ENCODE data around the gene RTF2.
"Not testable (repeated sequence)": the region's sequence is repeated elsewhere in the genome, so short reads cannot be mapped to it uniquely, and the experiment has no call there.

The RTF2 gene

DNA sequence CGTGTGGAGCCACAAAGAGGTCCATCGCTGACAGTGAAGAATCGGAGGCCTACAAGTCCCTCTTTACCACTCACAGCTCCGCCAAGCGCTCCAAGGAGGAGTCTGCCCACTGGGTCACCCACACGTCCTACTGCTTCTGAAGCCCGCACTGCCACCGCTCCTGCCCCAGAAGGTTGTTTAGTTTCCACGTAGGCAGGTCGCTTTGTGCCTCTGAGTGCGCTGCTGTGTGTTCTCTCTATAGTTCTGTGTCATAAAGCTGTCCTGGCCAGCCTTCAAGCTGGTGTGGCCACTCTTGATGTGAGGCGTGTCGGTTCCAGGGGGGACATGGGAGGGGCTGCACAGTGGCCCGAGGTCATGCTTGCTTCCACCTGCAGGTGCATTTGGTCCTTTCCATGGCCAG lies 49.7 kb downstream of the RTF2 start:
- peaks cover 62% of the 10 kb centered on the region for H3K36me3 ChIP-seq (ENCODE audit: low read depth)
- TF ChIP-seq, protein P1, sequence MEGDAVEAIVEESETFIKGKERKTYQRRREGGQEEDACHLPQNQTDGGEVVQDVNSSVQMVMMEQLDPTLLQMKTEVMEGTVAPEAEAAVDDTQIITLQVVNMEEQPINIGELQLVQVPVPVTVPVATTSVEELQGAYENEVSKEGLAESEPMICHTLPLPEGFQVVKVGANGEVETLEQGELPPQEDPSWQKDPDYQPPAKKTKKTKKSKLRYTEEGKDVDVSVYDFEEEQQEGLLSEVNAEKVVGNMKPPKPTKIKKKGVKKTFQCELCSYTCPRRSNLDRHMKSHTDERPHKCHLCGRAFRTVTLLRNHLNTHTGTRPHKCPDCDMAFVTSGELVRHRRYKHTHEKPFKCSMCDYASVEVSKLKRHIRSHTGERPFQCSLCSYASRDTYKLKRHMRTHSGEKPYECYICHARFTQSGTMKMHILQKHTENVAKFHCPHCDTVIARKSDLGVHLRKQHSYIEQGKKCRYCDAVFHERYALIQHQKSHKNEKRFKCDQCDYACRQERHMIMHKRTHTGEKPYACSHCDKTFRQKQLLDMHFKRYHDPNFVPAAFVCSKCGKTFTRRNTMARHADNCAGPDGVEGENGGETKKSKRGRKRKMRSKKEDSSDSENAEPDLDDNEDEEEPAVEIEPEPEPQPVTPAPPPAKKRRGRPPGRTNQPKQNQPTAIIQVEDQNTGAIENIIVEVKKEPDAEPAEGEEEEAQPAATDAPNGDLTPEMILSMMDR (IDR thresholded peaks at IDR 0.05; ENCODE audit: poor library complexity, severe bottlenecking), result no peak

DNA sequence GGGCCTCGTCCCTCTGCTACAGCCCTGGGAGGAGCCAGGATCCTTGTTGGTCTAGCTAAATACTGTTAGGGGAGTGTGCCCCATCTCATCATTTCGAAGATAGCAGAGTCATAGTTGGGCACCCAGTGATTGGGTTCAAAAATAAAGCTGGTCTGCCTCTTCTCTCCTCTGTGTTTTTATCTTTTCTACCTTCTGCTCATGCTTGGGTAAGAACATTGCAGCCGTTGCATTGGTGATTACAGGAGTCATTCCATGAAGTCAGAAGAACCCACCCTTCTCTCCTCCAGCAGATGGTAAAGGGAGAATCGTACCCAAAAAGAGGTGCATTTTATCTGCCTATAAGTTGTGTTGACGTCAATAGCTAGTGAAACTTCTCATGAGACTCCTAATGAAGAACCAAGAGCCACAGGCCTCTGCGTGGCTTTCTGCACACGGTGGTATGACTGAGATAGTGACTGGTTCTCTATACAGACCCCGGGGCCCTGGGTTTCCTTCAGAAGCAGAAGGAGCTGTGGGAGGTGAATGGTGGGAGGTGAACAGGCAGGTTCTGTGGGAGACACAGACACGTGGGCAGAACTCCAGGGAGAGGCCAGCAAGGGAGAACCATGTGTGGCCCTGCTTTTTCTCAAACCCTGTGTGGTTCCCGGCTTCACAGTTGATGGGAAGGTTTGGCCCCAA lies 50.4 kb downstream of the RTF2 start:
- no peak for ATAC-seq (ENCODE audit: low read depth)
- H3K4me3 ChIP-seq (ENCODE audit: severe bottlenecking), result no peak overlapping the region
- peaks cover 55% of the 10 kb centered on the region for H3K36me3 ChIP-seq (ENCODE audit: low read depth)
- TF ChIP-seq, protein P1 (IDR thresholded peaks at IDR 0.05; ENCODE audit: poor library complexity, severe bottlenecking), result no peak
- H3K9me3 ChIP-seq (ENCODE audit: severe bottlenecking), result peaks cover 7% of the 10 kb centered on the region
- no peaks in the 10 kb centered on the region for H3K4me1 ChIP-seq (ENCODE audit: insufficient read depth, poor library complexity, severe bottlenecking)
- H3K27ac ChIP-seq (ENCODE audit: poor library complexity, severe bottlenecking), result no peak overlapping the region
- H3K27me3 ChIP-seq (ENCODE audit: insufficient read depth, poor library complexity, severe bottlenecking), result no peaks in the 10 kb centered on the region
- DNase-seq (ENCODE audit: low spot score), result peak; percentile 70

More for the DNA sequence above, 49.7 kb downstream of the RTF2 start:
- DNase-seq (ENCODE audit: low spot score) (peak; percentile 81), ATAC-seq (ENCODE audit: low read depth) (no peak)
- H3K4me1 ChIP-seq (ENCODE audit: insufficient read depth, poor library complexity, severe bottlenecking), result no peaks in the 10 kb centered on the region
- no peak overlapping the region for H3K27ac ChIP-seq (ENCODE audit: poor library complexity, severe bottlenecking)
- H3K4me3 ChIP-seq (ENCODE audit: severe bottlenecking), result no peak overlapping the region
- H3K27me3 ChIP-seq (ENCODE audit: insufficient read depth, poor library complexity, severe bottlenecking), result no peaks in the 10 kb centered on the region
- peaks cover 7% of the 10 kb centered on the region for H3K9me3 ChIP-seq (ENCODE audit: severe bottlenecking)

DNA sequence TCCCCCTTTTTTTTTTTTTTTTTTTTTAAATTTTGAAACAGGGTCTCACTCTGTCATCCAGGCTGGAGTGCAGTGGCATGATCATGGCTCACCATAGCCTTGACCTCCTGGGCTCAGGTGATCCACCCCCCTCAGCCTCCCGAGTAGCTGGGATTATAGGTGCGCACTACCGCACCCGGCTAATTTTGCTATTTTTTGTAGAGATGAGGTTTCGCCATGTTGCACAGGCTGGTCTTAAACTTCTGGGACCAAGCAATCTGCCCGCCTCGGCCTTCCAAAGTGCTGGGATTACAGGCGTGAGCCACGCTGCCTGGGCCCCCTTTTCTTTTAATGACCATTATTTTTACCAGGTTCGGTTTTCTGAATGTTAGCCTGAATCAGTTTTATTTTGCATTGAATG lies 51.1 kb downstream of the RTF2 start:
- Histone ChIP-seq H3K27me3 (ENCODE audit: insufficient read depth, poor library complexity, severe bottlenecking) (no peaks in the 10 kb centered on the region), H3K9me3 (ENCODE audit: severe bottlenecking) (peaks cover 7% of the 10 kb centered on the region), H3K27ac (ENCODE audit: poor library complexity, severe bottlenecking) (no peak overlapping the region), H3K36me3 (ENCODE audit: low read depth) (peaks cover 48% of the 10 kb centered on the region), H3K4me3 (ENCODE audit: severe bottlenecking) (no peak overlapping the region), H3K4me1 (ENCODE audit: insufficient read depth, poor library complexity, severe bottlenecking) (no peaks in the 10 kb centered on the region)
- DNase-seq (ENCODE audit: low spot score), result peak; percentile 51
- TF ChIP-seq, protein P1 (IDR thresholded peaks at IDR 0.05; ENCODE audit: poor library complexity, severe bottlenecking), result no peak
- no peak for ATAC-seq (ENCODE audit: low read depth)

DNA sequence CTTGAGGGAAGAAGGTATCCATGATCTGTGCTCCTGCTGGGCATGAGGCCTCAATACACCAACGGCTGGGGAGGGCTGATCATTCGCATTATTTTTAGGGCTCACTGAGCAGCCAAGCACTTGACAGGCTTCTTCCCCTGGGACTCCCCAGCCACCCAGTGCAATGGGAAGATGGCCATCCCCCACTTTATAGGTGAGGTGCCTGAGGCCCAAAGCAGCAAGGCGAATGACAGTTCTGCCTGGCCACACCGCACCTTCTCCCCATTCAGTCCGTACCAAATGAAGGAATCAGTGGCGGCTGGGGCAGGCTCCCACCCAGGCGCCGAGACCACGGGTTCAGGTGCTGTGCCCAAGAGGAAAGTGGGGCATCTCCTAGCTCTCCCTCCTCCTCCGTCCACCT lies 51.8 kb downstream of the RTF2 start:
- ATAC-seq (ENCODE audit: low read depth), result no peak
- TF ChIP-seq, protein P1 (IDR thresholded peaks at IDR 0.05; ENCODE audit: poor library complexity, severe bottlenecking), result no peak
- no peaks in the 10 kb centered on the region for H3K4me1 ChIP-seq (ENCODE audit: insufficient read depth, poor library complexity, severe bottlenecking)

DNA sequence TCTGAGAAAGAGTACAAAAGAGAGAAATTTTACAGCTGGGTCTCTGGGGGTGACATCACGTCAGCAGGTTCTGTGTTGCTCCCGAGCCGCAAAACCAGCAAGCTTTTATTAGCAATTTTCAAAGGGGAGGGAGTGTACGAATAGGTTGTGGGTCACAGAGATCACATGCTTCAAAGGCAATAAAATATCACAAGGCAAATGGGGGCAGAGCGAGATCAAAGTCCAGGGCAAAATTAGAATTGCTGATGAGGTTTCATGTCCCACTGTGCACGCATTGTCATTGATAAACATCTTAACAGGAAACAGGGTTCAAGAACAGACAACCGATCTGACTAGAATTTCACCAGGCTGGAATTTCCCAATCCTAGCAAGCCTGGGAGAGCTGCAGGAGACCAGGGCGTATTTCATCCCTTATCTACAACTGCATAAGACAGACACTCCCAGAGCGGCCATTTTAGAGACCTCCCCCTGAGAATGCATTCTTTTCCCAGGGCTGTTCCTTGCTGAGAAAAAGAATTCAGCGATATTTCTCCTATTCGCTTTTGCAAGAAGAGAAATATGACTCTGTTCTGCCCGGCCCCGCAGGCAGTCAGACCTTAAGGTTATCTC lies 52.4 kb downstream of the RTF2 start:
- H3K4me1 ChIP-seq (ENCODE audit: insufficient read depth, poor library complexity, severe bottlenecking); DNase-seq (ENCODE audit: low spot score); H3K27me3 ChIP-seq (ENCODE audit: insufficient read depth, poor library complexity, severe bottlenecking); H3K4me3 ChIP-seq (ENCODE audit: severe bottlenecking); H3K27ac ChIP-seq (ENCODE audit: poor library complexity, severe bottlenecking); ATAC-seq (ENCODE audit: low read depth); H3K9me3 ChIP-seq (ENCODE audit: severe bottlenecking): not testable (repeated sequence)
- peaks cover 41% of the 10 kb centered on the region for H3K36me3 ChIP-seq (ENCODE audit: low read depth)

More for the DNA sequence above, 51.8 kb downstream of the RTF2 start:
- no peak overlapping the region for H3K27ac ChIP-seq (ENCODE audit: poor library complexity, severe bottlenecking)
- no peak for DNase-seq (ENCODE audit: low spot score)
- peaks cover 7% of the 10 kb centered on the region for H3K9me3 ChIP-seq (ENCODE audit: severe bottlenecking)
- H3K27me3 ChIP-seq (ENCODE audit: insufficient read depth, poor library complexity, severe bottlenecking), result no peaks in the 10 kb centered on the region
- H3K36me3 ChIP-seq (ENCODE audit: low read depth), result peaks cover 46% of the 10 kb centered on the region
- no peak overlapping the region for H3K4me3 ChIP-seq (ENCODE audit: severe bottlenecking)
